NK-92 (cell line): ENCODE measurements around the gene KCNN1.

ENCODE experiments used
- DNase-seq: peaks from one replicate; lab custom pipeline; 2025; ENCODE audit not compliant: unreplicated experiment; lab: John Stamatoyannopoulos, UW

KCNN1 gene

DNA sequence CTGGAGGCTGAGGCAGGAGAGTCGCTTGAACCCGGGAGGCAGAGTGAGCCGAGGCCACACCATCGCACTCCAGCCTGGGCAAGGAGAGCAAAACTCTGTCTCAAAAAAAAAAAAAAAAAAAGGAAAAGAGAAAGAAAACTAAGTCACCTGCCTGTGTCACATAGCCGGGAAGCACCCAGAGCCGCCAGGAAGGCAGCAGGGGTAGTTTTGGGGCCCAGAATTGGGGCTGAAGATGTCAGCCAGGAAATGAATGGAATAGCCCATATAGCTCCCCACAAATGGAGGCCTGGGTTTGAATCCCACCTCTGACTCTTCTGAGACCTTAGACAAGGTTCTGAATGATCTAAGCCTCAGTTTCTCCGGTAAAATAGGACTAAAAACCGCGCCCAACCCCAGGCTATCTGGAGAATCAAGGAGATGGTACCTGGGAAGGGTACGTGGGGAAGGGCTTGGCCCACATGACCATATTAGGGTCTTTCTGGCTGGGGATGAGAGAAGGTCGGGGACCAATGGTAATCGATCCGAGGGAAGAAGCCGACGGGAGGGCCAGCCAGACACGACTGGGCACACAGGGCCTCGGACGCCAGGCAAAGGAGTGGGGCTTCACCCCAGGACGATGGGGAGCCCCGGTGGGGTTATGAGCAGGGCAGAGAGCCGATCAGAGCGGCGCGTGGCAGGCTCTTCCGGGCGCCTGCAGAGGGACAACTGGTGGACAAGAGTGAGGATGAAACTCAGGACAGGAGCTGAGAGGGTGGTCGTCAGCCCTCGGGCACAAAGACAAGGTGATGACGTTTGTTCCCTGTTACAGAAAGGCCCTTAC, 19.7 kb upstream of the KCNN1 start:
- no peak for DNase-seq

DNA sequence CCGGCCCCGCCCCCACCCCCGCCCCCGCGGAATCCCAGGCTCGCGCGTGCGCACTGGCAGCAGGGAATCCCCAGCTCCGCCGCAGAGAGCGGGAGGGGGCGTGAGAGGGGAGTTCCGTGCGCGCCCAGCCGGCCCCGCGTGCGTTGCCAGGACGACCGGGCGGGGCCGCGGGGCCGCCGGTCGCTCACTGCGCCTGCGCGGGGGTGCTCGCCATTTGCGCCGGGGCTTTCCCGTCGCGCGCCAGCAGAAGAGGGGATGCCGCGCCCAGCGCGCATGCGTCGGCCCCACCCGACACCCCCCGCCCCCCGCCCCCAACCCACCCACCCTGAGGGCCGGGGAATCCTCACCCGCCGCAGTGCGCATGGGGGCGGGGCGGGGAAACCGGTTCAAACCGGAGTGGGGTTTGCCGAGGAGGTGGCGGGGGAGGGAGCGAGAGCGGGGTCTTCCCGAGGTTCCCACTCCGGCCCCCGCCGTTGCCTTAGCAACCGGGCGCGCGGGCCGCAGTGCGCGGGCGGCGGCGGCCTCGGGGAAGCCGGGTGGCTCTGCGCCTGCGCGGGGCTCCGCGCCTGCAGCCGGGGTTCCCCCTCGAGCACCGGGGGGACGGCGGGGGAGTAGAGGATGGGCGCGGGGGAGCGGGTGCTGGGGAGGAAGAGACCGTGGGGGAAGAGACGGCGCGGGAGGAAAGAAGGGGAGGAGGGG, 18.9 kb upstream of the KCNN1 start:
- peak; percentile 64 for DNase-seq

DNA sequence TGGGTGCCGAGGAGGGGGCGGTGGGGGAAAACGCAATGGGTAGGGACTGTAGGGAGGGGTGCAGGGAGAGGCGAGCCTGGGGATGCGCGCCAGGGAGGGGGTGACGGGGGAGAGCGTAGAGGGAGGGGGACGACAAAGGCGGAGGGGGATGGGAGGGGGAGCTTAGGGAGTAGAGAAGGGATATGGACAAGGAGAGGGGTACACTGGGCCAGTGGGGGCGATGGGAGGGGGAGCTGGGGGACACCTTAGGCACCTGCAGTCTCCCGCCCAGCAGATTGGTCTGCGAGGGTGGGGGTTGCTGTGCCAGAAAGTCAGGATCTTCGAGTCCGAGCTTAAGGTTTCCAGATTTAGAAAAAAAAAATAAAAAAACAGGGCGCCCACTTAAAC, 18.4 kb upstream of the KCNN1 start:
- DNase-seq, result no peak

DNA sequence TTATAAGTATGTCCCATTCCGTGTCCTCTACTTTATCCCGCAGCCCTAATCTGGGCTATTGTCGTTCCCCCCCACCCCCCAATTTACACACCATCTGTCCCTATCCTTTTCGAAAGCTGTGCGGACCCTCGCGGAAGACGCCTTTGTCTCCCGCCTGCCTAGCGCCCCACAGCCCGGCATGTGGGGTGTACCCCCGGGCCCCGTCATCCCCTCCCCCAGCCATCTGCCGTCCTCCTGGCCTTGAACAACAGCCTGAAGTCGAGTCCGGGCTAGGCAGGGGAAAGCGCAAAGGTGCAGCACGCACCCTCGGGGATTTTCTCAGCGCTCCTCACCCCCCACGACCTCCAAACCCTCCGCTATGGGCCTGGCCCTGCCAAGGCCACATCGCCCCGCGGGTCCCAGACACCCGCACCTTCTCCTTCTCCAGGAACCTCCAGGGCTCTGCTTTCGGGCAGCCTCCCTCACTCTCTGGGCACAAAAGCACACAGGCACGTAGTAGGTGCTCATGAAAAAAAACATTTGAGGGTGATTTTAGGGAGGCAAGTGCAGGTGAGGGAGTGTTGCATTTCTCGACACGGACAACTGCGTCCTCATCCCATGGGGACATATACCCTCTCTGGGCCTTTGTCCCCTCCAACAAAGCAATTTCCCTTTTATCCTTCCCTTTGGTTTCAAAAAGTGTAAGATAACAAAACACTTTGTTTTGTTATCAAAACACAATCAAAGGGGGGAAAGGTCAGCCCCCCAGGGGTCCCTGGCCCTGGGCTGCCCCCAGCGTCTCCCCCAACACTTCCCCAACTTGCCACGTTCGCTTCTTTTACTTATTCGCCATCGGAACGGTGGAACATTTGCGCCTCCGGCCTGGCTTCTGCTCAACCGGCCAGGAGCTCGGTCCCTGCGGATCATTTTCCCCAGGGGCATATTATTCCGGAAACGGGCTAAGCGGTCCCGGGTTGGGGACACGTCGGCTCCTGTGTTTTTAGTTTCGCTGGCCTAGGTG, 17.7 kb upstream of the KCNN1 start:
- DNase-seq, result no peak

DNA sequence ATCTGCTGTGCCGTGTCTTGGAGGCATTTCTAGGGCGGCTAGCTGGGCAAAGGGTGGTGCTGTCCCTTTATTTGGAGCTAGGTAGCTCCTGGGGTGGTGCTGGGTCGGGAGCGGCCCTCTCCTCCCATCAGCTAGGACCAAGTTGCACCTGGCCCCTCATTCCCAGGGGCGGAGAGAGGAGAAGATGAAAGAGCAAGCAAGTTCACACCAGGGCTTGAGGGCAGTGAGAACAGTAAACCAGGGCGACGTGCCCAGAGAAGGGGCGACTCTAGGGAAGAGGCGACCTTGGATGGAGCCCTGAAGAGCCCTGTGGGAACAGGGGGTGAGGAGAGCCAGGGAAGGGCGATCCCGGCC, 17.0 kb upstream of the KCNN1 start:
- no peak for DNase-seq

DNA sequence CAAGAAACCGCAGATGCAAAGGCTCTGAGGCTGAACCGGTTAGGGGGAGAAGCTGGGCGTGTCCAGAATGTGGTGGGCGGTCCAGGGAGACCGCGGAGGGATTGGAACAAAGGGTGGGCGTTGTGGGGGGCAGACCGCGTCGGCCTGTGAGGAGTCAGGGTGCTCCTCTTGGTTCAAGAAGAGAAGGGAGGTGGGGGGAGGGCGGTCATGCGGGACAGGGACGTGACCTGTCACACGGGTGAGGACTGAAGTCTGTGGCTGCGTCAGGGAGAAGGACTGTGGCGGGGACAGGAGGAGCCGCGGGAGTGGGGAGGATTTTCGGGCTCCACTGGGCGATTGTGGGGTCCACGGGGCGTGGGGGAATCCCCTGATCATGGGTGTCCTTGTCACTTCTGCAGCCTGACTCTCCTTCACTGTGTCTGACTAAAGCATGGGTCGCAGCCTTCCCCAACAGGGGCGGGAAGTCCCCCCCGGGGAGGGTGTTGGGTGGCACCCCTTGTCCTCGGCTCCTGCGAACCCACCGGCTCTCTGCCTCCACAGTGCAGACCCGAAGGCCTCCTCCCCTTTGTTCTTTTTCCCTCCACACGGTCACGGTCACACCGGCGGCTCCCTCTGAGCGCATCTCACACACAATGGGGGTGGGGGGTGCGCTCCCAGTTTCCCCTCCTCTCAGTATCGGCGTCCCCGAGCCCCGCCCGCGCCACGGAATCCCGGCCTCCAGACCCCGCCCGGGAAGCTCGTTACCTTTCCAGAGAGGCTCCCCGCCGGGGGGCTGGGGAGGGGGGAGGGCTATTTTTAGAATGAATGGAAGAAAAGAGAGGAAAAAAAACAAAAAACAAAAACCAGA, 16.4 kb upstream of the KCNN1 start:
- DNase-seq, result no peak

DNA sequence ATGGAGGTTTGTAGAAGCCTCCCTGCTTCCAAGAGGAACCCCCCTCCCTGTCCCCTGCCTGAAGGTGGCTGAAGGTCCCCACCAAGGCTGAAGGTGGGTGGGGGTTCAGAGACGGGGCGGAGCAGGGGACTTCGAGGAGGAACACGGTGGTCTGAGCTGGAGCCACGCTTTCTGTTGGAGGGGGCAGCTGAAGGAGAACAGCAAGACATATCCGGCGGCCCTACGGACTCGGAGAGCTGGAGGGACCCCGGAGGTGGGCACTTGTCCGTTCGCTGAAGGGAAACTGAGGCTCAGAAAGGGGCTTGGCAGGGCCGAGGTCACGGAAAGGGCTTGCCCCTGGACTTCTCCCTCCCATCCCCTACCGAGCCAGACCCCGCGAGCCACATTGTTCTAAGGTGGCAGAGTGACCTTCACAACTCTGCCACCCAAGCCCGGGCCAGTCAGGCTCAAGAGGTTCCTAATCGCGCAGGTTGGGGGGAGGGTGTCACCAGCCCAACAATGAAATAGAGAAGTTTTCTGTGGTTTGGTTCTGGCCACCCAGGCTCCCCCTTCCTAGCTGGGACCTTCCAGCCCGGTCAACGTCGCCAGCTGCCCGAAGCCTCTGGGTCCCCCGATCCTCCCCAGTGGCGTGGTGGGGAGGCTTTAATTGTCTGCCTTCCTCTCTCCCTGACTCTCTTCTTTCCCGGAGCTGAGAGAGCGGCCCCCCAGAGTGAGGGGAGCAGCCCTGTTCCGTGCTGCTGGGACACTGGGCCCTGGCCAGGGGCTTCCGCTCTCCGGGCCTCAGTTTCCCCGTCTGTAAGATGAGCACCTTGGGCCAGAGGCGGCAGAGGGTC, 15.5 kb upstream of the KCNN1 start:
- DNase-seq, result no peak

DNA sequence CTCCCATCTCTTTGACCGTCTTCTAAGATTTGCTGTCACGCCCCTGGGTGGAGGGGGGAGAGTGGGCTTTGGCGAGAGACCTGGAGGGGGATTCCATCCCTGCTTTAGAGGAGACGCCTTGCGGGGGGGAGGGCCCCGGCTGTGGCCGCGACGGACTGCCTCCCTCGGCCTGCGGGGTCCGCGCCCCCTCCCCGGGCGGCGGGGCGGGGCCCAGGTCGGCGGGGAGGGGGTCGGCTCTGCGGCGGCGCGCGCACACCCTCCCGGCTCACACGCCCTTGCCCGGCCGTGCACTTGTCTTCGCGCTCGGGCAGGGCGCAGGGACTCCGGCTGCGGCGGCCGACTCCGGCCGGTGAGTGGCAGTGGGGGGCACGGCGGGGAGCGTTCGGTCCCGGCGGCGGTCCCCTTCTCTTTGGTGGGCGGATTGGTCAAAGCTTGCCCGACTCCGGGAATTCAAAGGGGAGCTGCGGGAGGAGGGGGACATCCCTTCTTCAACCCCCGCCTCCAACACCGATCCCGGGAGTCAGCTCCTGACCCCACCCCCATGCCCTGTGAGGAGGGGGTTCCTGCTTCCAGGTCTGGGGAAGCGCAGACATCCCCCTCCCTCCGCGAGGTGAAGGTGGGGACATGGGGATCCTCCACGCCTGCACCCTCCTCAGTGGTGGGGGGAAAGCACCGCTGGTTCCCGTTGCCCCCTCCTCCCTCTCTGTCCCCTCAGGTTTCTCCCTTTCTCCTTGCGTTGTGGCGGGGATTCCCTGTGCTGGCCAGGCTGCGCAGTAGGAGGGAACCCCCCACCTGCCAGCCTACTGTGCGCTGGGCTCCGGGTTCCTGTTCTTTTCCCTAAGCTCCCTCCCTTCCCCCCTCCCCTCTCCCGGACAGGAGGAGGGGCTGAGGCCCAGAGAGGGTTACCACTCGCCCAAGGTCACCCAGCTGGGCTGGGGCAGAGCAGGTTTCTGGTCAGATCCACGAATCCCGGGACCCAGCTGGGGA, 14.6 kb upstream of the KCNN1 start:
- DNase-seq, result no peak

DNA sequence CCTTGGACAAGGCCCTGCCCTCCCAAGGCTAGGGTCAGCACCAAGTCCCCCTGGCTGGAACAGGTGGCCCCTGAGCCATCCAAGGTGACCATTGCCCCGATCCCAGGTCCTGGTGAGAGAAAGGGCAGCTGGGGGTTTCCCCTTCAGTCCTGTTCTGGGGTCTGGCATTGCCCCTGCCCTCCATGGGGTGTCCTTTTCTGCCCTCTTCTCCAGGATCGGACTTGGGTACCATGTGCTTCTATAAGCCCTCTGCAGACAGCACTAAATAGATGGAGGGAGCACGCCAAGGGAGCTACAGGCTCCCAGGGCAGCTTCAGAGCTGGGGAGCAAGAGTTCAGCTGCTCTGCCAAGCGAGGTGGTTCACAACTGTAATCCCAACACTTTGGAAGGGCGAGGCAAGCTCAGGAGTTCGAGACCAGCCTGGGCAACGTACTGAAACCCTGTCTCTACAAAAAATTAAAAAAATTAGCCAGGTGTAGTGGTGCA, 13.5 kb upstream of the KCNN1 start:
- DNase-seq, result no peak

DNA sequence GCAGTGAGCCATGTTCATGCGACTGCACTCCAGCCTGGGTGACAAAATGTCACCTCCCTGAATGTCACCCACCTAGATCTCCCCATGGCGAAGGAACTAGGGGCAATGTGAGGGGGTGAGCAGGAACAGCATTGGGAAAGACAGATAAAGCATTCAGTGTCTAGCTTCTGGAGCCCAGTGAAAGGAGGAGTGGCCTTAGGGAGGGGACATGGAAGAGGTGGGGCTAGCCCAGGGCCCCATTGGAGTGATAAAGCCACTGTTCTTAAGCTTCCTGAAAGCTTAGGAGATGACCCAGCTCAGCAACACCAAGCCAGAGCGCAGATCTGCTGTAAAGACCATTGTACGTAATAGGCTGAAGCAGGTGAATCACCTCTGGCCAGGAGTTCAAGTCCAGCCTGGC, 13.0 kb upstream of the KCNN1 start:
- no peak for DNase-seq

DNA sequence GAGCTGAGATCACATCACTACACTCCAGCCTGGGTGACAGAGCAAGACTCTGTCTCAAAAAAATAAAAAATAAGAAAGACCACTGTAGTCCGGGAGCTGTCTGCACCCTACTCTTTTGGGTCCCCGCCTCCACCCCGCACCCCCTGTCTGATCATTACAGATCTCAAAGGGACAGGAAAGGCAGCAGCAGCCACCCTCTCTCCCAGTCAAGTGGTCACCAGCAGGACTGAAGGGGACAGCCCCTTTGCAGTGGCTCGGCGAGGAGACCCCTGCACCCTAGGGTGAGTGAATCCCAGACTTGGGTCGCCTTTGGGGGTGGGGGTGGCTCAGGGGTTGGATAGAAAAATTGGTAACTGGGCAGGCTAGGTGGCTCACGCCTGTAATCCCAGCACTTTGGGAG, 12.5 kb upstream of the KCNN1 start:
- DNase-seq, result no peak

DNA sequence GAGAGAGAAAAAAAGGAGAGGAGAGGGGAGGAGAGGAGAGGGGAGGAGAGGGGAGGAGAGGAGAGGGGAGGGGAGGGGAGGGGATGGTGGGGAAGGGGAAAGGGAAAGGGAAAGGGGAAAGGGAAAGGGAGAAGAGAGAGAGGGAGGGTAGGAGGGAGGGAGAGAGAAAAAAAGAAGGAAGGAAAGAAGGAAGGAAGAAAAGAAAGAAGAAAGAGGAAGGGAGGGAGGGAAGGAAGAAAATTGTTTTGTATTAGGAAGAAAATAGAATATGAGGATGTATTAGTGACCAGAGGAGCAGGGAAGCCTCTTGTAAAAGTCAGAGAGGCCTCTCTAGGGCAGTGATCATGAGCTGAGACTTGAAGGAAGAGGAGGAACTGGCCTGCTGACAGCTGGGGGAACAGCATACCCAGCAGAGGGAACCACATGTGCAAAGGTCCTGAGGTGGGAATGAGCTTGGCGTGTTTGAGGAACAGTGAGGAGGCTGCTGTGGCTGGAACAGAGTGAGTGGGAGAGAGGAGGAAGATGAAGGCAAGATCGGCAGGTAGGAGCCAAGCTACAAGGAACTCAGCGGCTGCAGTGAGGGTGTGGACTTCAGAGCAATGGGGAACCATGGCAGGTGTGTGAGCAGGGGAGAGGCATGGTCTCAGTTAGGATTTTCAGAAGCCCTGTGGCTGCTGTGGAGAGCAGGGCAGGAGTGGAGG, 9.6 kb upstream of the KCNN1 start:
- DNase-seq, result no peak

DNA sequence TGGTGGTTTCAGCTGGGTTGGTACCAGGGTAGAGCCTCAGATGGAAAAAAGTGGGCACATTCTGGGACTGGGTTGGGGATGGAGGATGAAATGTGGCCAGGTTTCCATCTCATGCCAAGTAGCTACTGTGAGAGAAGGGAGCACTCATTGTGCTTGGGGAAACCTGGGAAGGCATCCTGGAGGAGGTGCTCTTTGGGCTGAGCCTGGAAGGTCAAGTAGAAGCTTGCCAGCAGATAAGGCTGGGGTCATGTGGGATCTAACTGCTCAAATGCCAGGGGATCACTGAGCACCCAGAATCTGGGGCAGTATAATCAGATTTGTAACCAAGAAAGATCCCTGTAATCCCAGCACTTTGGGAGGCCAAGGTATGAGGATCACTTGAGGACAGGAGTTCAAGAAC, 9.0 kb upstream of the KCNN1 start:
- no peak for DNase-seq

DNA sequence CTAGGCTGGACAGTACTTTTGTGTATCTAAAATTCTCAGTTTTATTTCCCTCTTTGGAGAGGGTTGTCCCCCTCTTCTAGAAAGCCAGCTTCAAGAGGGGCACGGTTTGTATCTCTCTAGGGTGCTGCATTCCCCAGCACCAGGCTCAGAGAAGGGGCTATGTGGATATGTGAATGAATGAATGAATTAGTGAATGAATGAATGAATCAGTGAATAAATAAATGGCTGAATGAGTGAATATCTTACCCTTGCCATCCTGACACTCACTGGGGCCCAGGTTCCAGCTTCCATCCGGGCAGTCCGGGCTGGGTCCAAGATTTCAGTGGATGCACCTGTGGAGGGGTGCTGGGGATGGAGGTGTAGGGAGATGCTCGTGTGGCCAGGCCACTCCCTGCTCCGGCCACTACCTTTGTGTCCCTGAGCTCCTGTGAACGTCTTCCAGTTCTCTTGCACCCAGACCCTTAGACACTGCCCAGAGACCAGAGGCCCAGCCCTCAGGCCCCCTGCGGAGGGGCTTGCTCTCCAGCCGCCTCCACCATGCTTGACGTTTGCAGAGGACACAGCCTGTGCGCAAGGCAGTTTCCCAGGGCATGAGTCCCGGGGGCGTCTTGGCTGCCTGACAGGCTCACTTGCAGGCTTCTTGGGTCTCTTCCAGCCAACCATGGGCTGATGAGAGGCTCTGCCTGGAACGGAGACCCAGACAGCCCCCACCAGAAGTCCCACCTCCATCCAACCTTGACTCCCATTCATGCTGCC, 2.8 kb upstream of the KCNN1 start:
- DNase-seq, result no peak

DNA sequence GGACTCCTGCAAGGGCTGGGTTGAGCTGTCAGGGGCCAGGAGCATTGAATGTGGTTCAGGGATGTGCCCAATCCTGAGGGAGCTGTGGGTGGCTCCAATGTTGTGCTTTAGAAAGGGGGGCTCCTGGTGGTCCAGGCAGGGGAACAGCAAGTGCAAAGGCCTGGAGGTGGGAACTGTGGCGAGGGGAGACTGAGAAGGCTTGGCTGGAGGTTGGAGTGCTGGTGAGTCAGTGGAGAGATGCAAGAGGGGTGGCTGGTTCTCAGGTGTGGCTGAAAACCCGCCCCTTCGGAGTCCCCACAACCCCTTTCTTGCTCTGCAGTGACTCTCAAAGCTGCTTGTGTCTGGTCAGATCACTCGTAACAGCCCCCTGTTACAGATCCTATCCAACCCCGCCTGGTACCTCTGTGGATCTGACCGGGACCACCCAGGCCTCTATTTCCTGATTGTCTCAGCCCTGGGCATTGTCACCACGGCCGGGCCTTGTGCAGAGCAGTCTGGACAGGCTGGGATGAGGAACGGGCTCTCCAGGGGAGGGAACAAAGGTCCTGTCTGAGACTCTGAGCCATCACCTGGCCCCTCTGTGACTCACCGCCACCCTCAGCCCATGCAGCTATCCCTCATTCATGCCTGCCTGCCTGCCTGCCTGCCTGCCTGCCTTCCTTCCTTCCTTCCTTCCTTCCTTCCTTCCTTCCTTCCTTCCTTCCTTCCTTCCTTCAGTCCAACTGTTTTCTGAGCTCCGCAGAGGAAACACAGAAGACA, 1.4 kb upstream of the KCNN1 start:
- DNase-seq, result no peak

DNA sequence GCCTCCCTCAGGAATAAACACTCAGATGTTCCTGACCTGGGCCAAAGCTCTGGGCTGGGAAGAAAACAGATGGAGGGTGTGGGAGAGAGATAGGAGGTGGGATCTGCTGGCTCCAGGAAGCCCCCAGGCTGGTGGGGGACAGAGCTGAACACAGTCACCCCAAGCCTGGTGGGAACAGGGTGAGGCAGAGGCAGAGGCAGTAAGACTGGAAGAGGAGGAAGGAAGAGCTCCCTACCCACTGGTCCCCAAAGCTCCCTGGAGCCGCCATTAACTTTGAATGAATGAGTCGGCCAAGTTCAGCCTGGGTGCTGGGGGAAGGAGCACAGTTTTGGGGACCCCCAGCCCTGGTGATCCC, 801 bp upstream of the KCNN1 start:
- DNase-seq, result no peak
